NCI-H2029 treated with DMSO at 0.1 percent for 48 hours (cell line): ENCODE results near the gene PCDHGA12.
"Not testable (repeated sequence)": the region's sequence is repeated elsewhere in the genome, so short reads cannot be mapped to it uniquely, and the experiment has no call there.

ENCODE experiments used
- DNase-seq: peaks from one replicate; lab custom pipeline; 2025; lab: John Stamatoyannopoulos, UW

Gene PCDHGA12

DNA sequence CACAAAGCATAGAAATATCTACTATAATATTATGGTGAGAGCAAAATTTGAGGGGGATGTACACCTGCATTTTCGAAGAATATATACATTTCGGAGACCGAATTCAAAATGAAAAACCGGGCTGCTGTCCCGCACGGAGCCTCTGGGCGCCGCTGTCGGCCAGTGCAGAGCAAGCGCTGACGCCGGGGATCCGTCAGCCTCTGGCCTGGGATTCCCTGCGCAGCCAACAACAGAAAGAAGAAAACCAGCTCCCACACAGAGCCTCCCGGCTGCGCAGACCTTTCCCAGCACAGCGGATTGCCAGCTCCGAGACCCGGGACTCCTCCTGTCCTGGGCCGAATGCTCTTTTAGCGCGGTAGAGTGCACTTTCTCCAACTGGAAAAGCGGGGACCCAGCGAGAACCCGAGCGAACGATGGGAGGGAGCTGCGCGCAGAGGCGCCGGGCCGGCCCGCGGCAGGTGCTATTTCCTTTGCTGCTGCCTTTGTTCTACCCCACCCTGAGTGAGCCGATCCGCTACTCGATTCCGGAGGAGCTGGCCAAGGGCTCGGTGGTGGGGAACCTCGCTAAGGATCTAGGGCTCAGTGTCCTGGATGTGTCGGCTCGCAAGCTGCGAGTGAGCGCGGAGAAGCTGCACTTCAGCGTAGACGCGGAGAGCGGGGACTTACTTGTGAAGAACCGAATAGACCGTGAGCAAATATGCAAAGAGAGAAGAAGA lies 22.4 kb upstream of the PCDHGA12 start, which contains the start of gene PCDHGB6:
Gene PCDHGB6 (plus strand): TSS at position 232 of the 716 bp plus-strand sequence. CDS start 182 bp downstream, at position 414.
- DNase-seq, result not testable (repeated sequence)

DNA sequence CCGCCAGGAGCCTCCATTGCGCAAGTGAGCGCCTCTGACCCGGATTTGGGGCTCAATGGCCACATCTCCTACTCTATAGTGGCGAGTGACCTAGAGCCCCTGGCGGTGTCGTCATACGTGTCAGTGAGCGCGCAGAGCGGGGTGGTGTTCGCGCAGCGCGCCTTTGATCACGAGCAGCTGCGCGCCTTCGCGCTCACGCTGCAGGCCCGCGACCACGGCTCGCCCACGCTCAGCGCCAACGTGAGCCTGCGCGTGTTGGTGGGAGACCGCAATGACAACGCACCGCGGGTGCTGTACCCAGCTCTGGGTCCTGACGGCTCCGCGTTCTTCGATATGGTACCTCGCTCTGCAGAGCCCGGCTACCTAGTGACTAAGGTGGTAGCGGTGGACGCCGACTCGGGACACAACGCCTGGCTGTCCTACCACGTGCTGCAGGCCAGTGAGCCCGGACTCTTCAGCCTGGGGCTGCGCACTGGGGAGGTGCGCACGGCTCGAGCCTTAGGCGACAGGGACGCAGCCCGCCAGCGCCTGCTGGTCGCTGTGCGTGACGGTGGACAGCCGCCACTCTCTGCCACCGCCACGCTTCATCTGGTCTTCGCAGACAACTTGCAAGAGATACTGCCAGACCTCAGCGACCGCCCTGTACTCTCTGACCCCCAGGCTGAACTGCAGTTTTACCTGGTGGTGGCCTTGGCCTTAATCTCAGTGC lies 20.6 kb upstream of the PCDHGA12 start:
- DNase-seq, result no peak

GRCh38 chr5:141411575-141411974 lies 18.7 kb upstream of the PCDHGA12 start:
- DNase-seq, result no peak

- no peak for DNase-seq
Measured at GRCh38 chr5:141412854-141413539, 17.3 kb upstream of the PCDHGA12 start, which contains the start of gene PCDHGA10. PCDHGA10 (plus strand) TSS chr5:141412987; CDS start chr5:141413176, 189 bp downstream.

- no peak for DNase-seq
Measured at GRCh38 chr5:141413540-141414069, 16.7 kb upstream of the PCDHGA12 start.

DNA sequence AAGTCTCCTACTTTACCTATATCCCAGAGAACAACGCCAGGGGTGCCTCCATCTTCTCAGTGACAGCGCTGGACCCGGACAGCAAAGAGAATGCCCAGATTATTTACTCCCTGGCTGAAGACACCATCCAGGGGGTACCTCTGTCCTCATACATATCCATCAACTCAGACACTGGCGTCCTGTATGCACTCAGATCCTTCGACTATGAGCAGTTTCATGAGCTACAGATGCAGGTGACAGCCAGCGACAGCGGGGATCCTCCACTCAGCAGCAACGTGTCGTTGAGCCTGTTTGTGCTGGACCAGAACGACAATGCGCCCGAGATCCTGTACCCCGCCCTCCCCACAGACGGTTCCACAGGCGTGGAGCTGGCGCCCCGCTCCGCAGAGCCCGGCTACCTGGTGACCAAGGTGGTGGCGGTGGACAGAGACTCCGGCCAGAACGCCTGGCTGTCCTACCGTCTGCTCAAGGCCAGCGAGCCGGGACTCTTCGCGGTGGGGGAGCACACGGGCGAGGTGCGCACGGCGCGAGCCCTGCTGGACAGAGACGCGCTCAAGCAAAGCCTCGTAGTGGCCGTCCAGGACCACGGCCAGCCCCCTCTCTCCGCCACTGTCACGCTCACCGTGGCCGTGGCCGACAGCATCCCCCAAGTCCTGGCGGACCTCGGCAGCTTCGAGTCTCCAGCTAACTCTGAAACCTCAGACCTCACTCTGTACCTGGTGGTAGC lies 15.6 kb upstream of the PCDHGA12 start:
- DNase-seq, result not testable (repeated sequence)

DNA sequence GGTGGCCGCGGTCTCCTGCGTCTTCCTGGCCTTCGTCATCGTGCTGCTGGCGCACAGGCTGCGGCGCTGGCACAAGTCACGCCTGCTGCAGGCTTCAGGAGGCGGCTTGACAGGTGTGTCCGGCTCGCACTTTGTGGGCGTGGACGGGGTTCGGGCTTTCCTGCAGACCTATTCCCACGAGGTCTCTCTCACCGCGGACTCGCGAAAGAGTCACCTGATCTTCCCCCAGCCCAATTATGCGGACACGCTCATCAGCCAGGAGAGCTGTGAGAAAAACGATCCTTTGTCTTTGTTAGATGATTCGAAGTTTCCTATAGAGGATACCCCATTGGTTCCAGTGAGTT lies 15.1 kb upstream of the PCDHGA12 start:
- not testable (repeated sequence) for DNase-seq

DNA sequence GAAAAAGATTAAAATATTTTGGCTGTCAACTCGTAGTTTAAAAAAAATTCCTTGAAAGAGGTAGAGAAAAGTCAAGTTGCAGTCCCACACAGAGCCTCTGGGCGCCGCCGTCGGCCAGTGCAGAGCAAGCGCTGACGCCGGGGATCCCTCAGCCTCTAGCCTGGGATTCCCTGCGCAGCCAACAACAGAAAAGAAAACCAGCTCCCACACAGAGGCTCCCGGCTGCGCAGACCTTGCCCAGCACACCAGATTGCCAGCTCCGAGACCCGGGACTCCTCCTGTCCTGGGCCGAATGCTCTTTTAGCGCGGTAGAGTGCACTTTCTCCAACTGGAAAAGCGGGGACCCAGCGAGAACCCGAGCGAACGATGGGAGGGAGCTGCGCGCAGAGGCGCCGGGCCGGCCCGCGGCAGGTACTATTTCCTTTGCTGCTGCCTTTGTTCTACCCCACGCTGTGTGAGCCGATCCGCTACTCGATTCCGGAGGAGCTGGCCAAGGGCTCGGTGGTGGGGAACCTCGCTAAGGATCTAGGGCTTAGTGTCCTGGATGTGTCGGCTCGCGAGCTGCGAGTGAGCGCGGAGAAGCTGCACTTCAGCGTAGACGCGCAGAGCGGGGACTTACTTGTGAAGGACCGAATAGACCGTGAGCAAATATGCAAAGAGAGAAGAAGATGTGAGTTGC lies 12.7 kb upstream of the PCDHGA12 start, which contains the start of gene PCDHGB7:
Gene PCDHGB7 (plus strand): TSS at position 184 of the 679 bp plus-strand sequence. CDS start 183 bp downstream, at position 367.
- DNase-seq, result not testable (repeated sequence)

DNA sequence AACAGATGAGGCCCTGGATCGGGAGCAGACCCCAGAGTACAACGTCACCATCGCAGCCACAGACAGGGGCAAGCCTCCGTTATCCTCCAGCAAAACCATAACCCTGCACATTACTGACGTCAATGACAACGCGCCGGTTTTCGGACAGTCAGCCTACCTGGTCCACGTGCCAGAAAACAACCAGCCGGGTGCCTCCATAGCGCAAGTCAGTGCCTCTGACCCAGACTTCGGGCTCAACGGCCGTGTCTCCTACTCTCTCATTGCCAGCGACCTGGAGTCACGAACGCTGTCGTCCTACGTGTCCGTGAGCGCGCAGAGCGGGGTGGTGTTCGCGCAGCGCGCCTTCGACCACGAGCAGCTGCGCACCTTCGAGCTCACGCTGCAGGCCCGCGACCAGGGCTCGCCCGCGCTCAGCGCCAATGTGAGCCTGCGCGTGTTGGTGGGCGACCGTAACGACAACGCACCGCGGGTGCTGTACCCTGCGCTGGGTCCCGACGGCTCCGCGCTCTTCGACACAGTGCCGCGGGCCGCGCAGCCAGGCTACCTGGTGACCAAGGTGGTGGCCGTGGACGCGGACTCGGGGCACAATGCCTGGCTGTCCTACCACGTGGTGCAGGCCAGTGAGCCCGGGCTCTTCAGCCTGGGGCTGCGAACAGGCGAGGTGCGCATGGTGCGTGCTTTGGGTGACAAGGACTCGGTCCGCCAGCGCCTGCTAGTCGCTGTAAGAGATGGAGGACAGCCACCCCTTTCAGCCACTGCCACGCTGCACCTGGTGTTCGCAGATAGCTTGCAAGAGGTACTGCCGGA lies 11.0 kb upstream of the PCDHGA12 start:
- DNase-seq, result no peak

- no peak for DNase-seq
Measured at GRCh38 chr5:141420855-141421488, 9.3 kb upstream of the PCDHGA12 start, which contains the start of gene PCDHGA11. PCDHGA11 (plus strand) TSS chr5:141421051; CDS start chr5:141421228, 177 bp downstream.

DNA sequence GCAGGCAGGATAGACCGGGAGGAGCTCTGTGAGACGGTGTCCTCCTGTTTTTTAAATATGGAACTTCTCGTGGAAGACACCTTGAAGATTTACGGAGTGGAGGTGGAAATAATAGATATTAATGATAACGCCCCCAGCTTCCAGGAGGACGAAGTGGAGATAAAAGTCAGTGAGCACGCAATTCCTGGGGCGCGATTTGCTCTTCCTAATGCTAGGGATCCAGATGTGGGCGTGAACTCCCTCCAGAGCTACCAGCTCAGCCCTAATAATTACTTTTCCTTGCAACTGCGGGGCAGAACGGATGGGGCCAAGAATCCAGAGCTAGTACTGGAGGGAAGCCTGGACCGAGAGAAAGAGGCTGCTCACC lies 8.8 kb upstream of the PCDHGA12 start:
- DNase-seq, result no peak

GRCh38 chr5:141422742-141423291 lies 7.5 kb upstream of the PCDHGA12 start:
- DNase-seq, result no peak

DNA sequence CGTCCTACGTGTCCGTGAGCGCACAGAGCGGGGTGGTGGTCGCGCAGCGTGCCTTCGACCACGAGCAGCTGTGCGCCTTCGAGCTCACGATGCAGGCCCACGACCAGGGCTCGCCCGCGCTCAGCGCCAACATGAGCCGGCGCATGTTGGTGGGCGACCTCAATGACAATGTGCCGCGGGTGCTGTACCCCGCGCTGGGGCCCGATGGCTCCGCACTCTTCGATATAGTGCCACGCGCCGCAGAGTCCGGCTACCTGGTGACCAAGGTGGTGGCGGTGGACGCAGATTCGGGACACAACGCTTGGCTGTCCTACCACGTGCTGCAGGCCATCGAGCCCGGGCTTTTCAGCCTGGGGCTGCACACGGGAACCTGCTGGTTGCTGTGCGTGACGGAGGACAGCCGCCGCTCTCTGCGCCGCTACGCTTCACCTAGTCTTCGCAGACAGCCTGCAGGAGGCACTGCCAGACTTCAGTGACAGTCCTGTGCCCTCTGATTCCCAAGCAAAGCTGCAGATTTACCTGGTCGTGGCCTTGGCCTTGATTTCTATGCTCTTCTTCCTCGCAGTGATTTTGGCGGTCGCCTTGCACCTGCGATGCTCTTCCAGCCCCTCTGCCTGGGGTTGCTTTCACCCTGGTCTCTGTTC lies 2.4 kb upstream of the PCDHGA12 start:
- no peak for DNase-seq

DNA sequence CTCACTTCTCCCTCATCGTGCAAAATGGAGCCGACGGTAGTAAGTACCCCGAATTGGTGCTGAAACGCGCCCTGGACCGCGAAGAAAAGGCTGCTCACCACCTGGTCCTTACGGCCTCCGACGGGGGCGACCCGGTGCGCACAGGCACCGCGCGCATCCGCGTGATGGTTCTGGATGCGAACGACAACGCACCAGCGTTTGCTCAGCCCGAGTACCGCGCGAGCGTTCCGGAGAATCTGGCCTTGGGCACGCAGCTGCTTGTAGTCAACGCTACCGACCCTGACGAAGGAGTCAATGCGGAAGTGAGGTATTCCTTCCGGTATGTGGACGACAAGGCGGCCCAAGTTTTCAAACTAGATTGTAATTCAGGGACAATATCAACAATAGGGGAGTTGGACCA lies 979 bp downstream of the PCDHGA12 start:
- no peak for DNase-seq

- DNase-seq, result not testable (repeated sequence)
Measured at GRCh38 chr5:141432308-141432707, 2.0 kb downstream of the PCDHGA12 start.

DNA sequence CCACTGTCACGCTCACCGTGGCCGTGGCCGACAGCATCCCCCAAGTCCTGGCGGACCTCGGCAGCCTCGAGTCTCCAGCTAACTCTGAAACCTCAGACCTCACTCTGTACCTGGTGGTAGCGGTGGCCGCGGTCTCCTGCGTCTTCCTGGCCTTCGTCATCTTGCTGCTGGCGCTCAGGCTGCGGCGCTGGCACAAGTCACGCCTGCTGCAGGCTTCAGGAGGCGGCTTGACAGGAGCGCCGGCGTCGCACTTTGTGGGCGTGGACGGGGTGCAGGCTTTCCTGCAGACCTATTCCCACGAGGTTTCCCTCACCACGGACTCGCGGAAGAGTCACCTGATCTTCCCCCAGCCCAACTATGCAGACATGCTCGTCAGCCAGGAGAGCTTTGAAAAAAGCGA lies 2.4 kb downstream of the PCDHGA12 start:
- not testable (repeated sequence) for DNase-seq

- no peak for DNase-seq
Measured at GRCh38 chr5:141434006-141434405, 3.7 kb downstream of the PCDHGA12 start.

GRCh38 chr5:141437221-141437620 lies 6.9 kb downstream of the PCDHGA12 start:
- DNase-seq, result no peak
